Measurements from ENCODE around the gene CRYGN.

CRYGN gene

GRCh38 chr7:151437159-151437553 is 2.8 kb downstream of the CRYGN start:
- H4K20me1 ChIP-seq (ENCODE audit: insufficient read depth, low read length): no peaks in the 10 kb centered on the region
- H3K4me2 ChIP-seq (ENCODE audit: insufficient read depth, low read length): no peak overlapping the region
- TF ChIP-seq, protein P1, sequence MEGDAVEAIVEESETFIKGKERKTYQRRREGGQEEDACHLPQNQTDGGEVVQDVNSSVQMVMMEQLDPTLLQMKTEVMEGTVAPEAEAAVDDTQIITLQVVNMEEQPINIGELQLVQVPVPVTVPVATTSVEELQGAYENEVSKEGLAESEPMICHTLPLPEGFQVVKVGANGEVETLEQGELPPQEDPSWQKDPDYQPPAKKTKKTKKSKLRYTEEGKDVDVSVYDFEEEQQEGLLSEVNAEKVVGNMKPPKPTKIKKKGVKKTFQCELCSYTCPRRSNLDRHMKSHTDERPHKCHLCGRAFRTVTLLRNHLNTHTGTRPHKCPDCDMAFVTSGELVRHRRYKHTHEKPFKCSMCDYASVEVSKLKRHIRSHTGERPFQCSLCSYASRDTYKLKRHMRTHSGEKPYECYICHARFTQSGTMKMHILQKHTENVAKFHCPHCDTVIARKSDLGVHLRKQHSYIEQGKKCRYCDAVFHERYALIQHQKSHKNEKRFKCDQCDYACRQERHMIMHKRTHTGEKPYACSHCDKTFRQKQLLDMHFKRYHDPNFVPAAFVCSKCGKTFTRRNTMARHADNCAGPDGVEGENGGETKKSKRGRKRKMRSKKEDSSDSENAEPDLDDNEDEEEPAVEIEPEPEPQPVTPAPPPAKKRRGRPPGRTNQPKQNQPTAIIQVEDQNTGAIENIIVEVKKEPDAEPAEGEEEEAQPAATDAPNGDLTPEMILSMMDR (IDR thresholded peaks at IDR 0.05; ENCODE audit: borderline replicate concordance, extremely low read depth, low read length, poor library complexity, severe bottlenecking): no peak
- no peak for TF ChIP-seq EZH2 (IDR thresholded peaks at IDR 0.05; ENCODE audit: borderline replicate concordance, low read depth, low read length, severe bottlenecking)
- H3K4me1 ChIP-seq (ENCODE audit: insufficient read depth, low read length): peaks cover 49% of the 10 kb centered on the region
- H3K27me3 ChIP-seq (ENCODE audit: insufficient read depth, low read length, poor library complexity): no peaks in the 10 kb centered on the region
- no peak for ATAC-seq (ENCODE audit: insufficient read depth, low read depth)
- H3K79me2 ChIP-seq (ENCODE audit: insufficient read depth, low read length): no peaks in the 10 kb centered on the region
- H3K27ac ChIP-seq (ENCODE audit: low read length): no peak overlapping the region
- H2AFZ ChIP-seq (ENCODE audit: low read depth, low read length): no peak overlapping the region
- H3K36me3 ChIP-seq (ENCODE audit: insufficient read depth, low read length): no peaks in the 10 kb centered on the region
- no peak overlapping the region for H3K9ac ChIP-seq (ENCODE audit: low read depth, low read length)
- no peak overlapping the region for H3K4me3 ChIP-seq (ENCODE audit: low read depth in 1 of 2, low read length in 2 of 2)
- no peaks in the 10 kb centered on the region for H3K9me3 ChIP-seq (ENCODE audit: insufficient read depth, low read length, severe bottlenecking)
- DNase-seq: no peak

DNA sequence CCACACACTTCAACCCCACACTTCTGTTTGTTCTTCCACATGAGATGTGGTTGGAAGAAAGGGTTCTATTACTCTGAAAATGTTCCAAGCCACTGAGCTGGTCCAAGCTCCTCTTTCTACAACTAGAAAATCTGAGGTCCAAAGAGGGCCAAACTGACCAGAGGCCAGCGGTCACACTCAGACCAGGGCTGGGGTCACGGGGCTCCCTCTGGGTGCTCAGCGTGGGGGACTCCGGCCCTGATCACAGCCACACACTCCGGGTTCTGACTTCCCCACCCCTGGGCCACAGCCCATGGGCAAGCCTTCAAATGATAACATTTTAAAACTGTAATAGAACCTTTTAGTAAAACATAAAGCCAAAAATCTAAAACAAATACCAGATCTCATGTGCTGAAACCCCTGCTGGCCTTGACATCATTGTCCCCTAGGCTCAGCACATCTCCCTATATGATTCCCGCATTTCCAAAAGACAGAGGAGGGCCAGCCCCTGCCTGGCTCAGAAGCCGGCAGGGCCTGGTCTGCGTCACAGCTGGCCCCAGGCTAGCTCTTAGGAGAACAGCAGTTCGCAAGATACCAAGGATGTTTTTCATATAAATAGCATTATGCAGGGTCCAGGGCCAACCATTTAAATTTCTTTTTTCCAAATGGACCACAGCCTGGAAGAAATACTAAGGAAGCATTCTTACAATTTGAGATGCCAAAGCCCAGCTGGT is 3.3 kb downstream of the CRYGN start:
- no peak for TF ChIP-seq EZH2 (IDR thresholded peaks at IDR 0.05; ENCODE audit: borderline replicate concordance, low read depth, low read length, severe bottlenecking)
- TF ChIP-seq, protein P1 (IDR thresholded peaks at IDR 0.05; ENCODE audit: borderline replicate concordance, extremely low read depth, low read length, poor library complexity, severe bottlenecking): no peak
- Histone ChIP-seq H3K27ac (ENCODE audit: low read length) (no peak overlapping the region), H3K9ac (ENCODE audit: low read depth, low read length) (no peak overlapping the region; the same call in 1 of the 2 replicates), H4K20me1 (ENCODE audit: insufficient read depth, low read length) (no peaks in the 10 kb centered on the region), H3K36me3 (ENCODE audit: insufficient read depth, low read length) (no peaks in the 10 kb centered on the region), H3K4me3 (ENCODE audit: low read depth in 1 of 2, low read length in 2 of 2) (no peak overlapping the region), H3K27me3 (ENCODE audit: insufficient read depth, low read length, poor library complexity) (no peaks in the 10 kb centered on the region), H2AFZ (ENCODE audit: low read depth, low read length) (no peak overlapping the region), H3K79me2 (ENCODE audit: insufficient read depth, low read length) (no peaks in the 10 kb centered on the region), H3K4me2 (ENCODE audit: insufficient read depth, low read length) (no peak overlapping the region), H3K9me3 (ENCODE audit: insufficient read depth, low read length, severe bottlenecking) (no peaks in the 10 kb centered on the region), H3K4me1 (ENCODE audit: insufficient read depth, low read length) (peaks cover 49% of the 10 kb centered on the region)
- ATAC-seq (ENCODE audit: insufficient read depth, low read depth) (no peak), DNase-seq (no peak)

GRCh38 chr7:151435971-151436370 is 4.0 kb downstream of the CRYGN start:
- H3K4me3 ChIP-seq (ENCODE audit: low read depth in 1 of 2, low read length in 2 of 2): no peak overlapping the region
- H3K36me3 ChIP-seq (ENCODE audit: insufficient read depth, low read length): no peaks in the 10 kb centered on the region
- DNase-seq (no peak), ATAC-seq (ENCODE audit: insufficient read depth, low read depth) (no peak)
- no peaks in the 10 kb centered on the region for H3K79me2 ChIP-seq (ENCODE audit: insufficient read depth, low read length)
- no peaks in the 10 kb centered on the region for H3K27me3 ChIP-seq (ENCODE audit: insufficient read depth, low read length, poor library complexity)
- H3K9me3 ChIP-seq (ENCODE audit: insufficient read depth, low read length, severe bottlenecking): no peaks in the 10 kb centered on the region
- TF ChIP-seq, protein P1 (IDR thresholded peaks at IDR 0.05; ENCODE audit: borderline replicate concordance, extremely low read depth, low read length, poor library complexity, severe bottlenecking): no peak
- TF ChIP-seq EZH2 (IDR thresholded peaks at IDR 0.05; ENCODE audit: borderline replicate concordance, low read depth, low read length, severe bottlenecking): no peak
- H4K20me1 ChIP-seq (ENCODE audit: insufficient read depth, low read length): no peaks in the 10 kb centered on the region
- H3K27ac ChIP-seq (ENCODE audit: low read length): no peak overlapping the region
- peaks cover 45% of the 10 kb centered on the region for H3K4me1 ChIP-seq (ENCODE audit: insufficient read depth, low read length)
- H3K9ac ChIP-seq (ENCODE audit: low read depth, low read length): no peak overlapping the region
- no peak overlapping the region for H3K4me2 ChIP-seq (ENCODE audit: insufficient read depth, low read length)
- H2AFZ ChIP-seq (ENCODE audit: low read depth, low read length): no peak overlapping the region

Data from DND-41 (cell line).